Hepatocyte (in vitro differentiated cells): ENCODE data around the gene ATF7. TPM values are rescaled to one million over a fixed set of nuclear protein-coding genes. Genes with fewer than 3 reads are reported as not detected.

Source experiments
- DNase-seq: peaks from one replicate; pipeline ENCODE4 v3.0.0-alpha.2; 2016; ENCODE audit warnings: low spot score
- H2AFZ ChIP-seq: fragments of 200-600 bp; sonication (generic); 2 replicates; pipeline ENCODE4 v1.6.0; 2016; ENCODE audit warnings: antibody characterized with exemption, mild to moderate bottlenecking
- H3K27ac ChIP-seq: fragments of 200-600 bp; sonication (generic); 2 replicates; pipeline ENCODE4 v1.5.1; 2016; ENCODE audit warnings: mild to moderate bottlenecking
- H3K27me3 ChIP-seq: fragments of 200-600 bp; sonication (generic); 2 replicates; pipeline ENCODE4 v1.6.1; 2016
- H3K36me3 ChIP-seq: fragments of 200-600 bp; sonication (generic); replicated peaks from 2 replicates; pipeline ENCODE4 v1.5.1; 2016; ENCODE audit warnings: low read depth; ENCODE audit not compliant: insufficient read depth
- H3K4me1 ChIP-seq: fragments of 200-600 bp; sonication (generic); 2 replicates; pipeline ENCODE4 v1.5.1; 2016; ENCODE audit warnings: mild to moderate bottlenecking, moderate library complexity; ENCODE audit not compliant: insufficient read depth
- H3K4me2 ChIP-seq: fragments of 200-600 bp; sonication (generic); 2 replicates; pipeline ENCODE4 v1.6.0; 2016
- H3K4me3 ChIP-seq: fragments of 200-600 bp; sonication (generic); 2 replicates; pipeline ENCODE4 v1.5.1; 2016; ENCODE audit warnings: mild to moderate bottlenecking
- H3K79me2 ChIP-seq: fragments of 200-600 bp; sonication (generic); 2 replicates; pipeline ENCODE4 v1.6.0; 2017; ENCODE audit warnings: mild to moderate bottlenecking
- H3K9me2 ChIP-seq: fragments of 200-600 bp; sonication (generic); replicated peaks from 2 replicates; pipeline ENCODE4 v1.6.0; 2017; ENCODE audit warnings: mild to moderate bottlenecking; ENCODE audit not compliant: insufficient read depth
- H3K9me3 ChIP-seq: fragments of 200-600 bp; sonication (generic); 2 replicates; pipeline ENCODE4 v1.5.1; 2016; ENCODE audit warnings: low read depth, mild to moderate bottlenecking
- H4K20me1 ChIP-seq: fragments of 200-600 bp; sonication (generic); 2 replicates; pipeline ENCODE4 v1.6.0; 2016; ENCODE audit warnings: mild to moderate bottlenecking; ENCODE audit not compliant: insufficient read depth, poor library complexity, severe bottlenecking
- CTCF ChIP-seq: fragments of 200-600 bp; sonication (generic); IDR thresholded peaks from 2 replicates; pipeline ENCODE4 v1.5.1; 2016; ENCODE audit warnings: antibody characterized with exemption, mild to moderate bottlenecking; ENCODE audit not compliant: poor library complexity
- EZH2 ChIP-seq: fragments of 200-600 bp; sonication (generic); IDR thresholded peaks from 2 replicates; pipeline ENCODE4 v1.6.1; 2016; ENCODE audit warnings: antibody characterized with exemption, mild to moderate bottlenecking, borderline replicate concordance
- EZH2phosphoT487 ChIP-seq: fragments of 200-600 bp; sonication (generic); IDR thresholded peaks from one replicate; pipeline ENCODE4 v1.6.1; 2018; ENCODE audit warnings: antibody characterized with exemption, mild to moderate bottlenecking, low read depth, moderate library complexity; ENCODE audit not compliant: unreplicated experiment, severe bottlenecking
- WGBS: methylation state at CpG from one replicate; pipeline ENCODE4 v1.1.6; 2016; ENCODE audit warnings: low lambda C conversion rate; ENCODE audit errors: missing lambda C conversion rate; 5-methylcytosine and 5-hydroxymethylcytosine counted together
- polyA plus RNA-seq: library from polyadenylated mRNA; unstranded; fragments of >200 nt; fragmentation: Nextera tagmentation; extraction: Ambion mirVana; gene quantifications from 2 replicates; pipeline ENCODE4 v1.2.1, GENCODE V29; 2016
- total RNA-seq: library from RNA; depleted of rRNA; stranded (reverse); fragments of >200 nt; gene quantifications from 2 replicates; pipeline ENCODE4 v1.2.3, GENCODE V29; 2014

ATF7 gene
- total and polyA plus RNA-seq, 2 experiments from 2014 or later, result 17.8 to 19.2 TPM

- Histone ChIP-seq H2AFZ (no peak overlapping the region), H3K36me3 (no peaks in the 10 kb centered on the region)
- WGBS, result 91% methylated on average over 10 of the region's 10 CpGs
These were observed 140.0 kb downstream of the ATF7 start for GRCh38 chr12:53485955-53486735.

GRCh38 chr12:53484686-53485575, 141.3 kb downstream of the ATF7 start:
- Histone ChIP-seq H3K4me1 (no peaks in the 10 kb centered on the region), H3K4me3 (no peak overlapping the region), H3K27ac (no peak overlapping the region), H3K27me3 (no peaks in the 10 kb centered on the region), H3K4me2 (no peak overlapping the region), H3K36me3 (no peaks in the 10 kb centered on the region), H3K79me2 (peaks cover 16% of the 10 kb centered on the region), H3K9me3 (no peaks in the 10 kb centered on the region), H3K9me2 (no peaks in the 10 kb centered on the region), H2AFZ (no peak overlapping the region), H4K20me1 (peaks cover 16% of the 10 kb centered on the region)
- no peak for DNase-seq
- WGBS, result 93% methylated on average over 10 of the region's 10 CpGs
- TF ChIP-seq CTCF (no peak), EZH2phosphoT487 (no peak), EZH2 (no peak)

More at GRCh38 chr12:53485955-53486735, 140.0 kb downstream of the ATF7 start:
- H4K20me1 ChIP-seq, result peaks cover 9% of the 10 kb centered on the region
- no peaks in the 10 kb centered on the region for H3K27me3 ChIP-seq
- H3K4me2 ChIP-seq, result no peak overlapping the region
- no peak overlapping the region for H3K27ac ChIP-seq
- no peak for TF ChIP-seq EZH2
- no peak for TF ChIP-seq CTCF
- no peak for TF ChIP-seq EZH2phosphoT487
- no peaks in the 10 kb centered on the region for H3K9me2 ChIP-seq
- H3K4me1 ChIP-seq, result no peaks in the 10 kb centered on the region
- no peak for DNase-seq
- no peak overlapping the region for H3K4me3 ChIP-seq
- peaks cover 22% of the 10 kb centered on the region for H3K79me2 ChIP-seq
- H3K9me3 ChIP-seq, result no peaks in the 10 kb centered on the region

- DNase-seq, result no peak
- Histone ChIP-seq H3K27ac (no peak overlapping the region), H3K79me2 (peaks cover 15% of the 10 kb centered on the region), H3K36me3 (no peaks in the 10 kb centered on the region), H3K9me3 (no peaks in the 10 kb centered on the region), H3K27me3 (no peaks in the 10 kb centered on the region), H4K20me1 (peaks cover 25% of the 10 kb centered on the region), H3K4me1 (no peaks in the 10 kb centered on the region), H3K4me2 (no peak overlapping the region), H2AFZ (no peak overlapping the region), H3K4me3 (no peak overlapping the region), H3K9me2 (no peaks in the 10 kb centered on the region)
- TF ChIP-seq CTCF, result no peak
- WGBS, result 91% methylated on average over 4 of the region's 4 CpGs
These were observed 142.2 kb downstream of the ATF7 start for GRCh38 chr12:53483979-53484377.
